Neuronal stem cell (in vitro differentiated cells): Measurements from ENCODE around the gene MYL10.

Experiments
- DNase-seq: peaks from one replicate; pipeline ENCODE4 v3.0.0-alpha.2; 2013; ENCODE audit warnings: low spot score
- H2AFZ ChIP-seq: one replicate; pipeline ENCODE4 v1.6.1; 2013; ENCODE audit warnings: mild to moderate bottlenecking, low read length, inconsistent platforms
- H2AK5ac ChIP-seq: 2 replicates; pipeline ENCODE4 v1.6.1; 2013; ENCODE audit warnings: low read depth, mild to moderate bottlenecking, inconsistent platforms, low read length, moderate library complexity, mixed read lengths
- H2BK120ac ChIP-seq: 2 replicates; pipeline ENCODE4 v1.6.1; 2013; ENCODE audit warnings: low read depth, mild to moderate bottlenecking, inconsistent platforms, low read length, moderate library complexity, mixed read lengths
- H2BK12ac ChIP-seq: one replicate; pipeline ENCODE4 v1.6.1; 2013; ENCODE audit warnings: low read length, inconsistent platforms
- H2BK15ac ChIP-seq: 2 replicates; pipeline ENCODE4 v1.6.1; 2013; ENCODE audit warnings: mild to moderate bottlenecking, low read length, inconsistent platforms, mixed read lengths
- H2BK5ac ChIP-seq: one replicate; pipeline ENCODE4 v1.6.1; 2013; ENCODE audit warnings: inconsistent platforms, mild to moderate bottlenecking, low read length, moderate library complexity
- H3K14ac ChIP-seq: one replicate; pipeline ENCODE4 v1.6.1; 2013; ENCODE audit warnings: low read length, inconsistent platforms
- H3K18ac ChIP-seq: 2 replicates; pipeline ENCODE4 v1.6.1; 2013; ENCODE audit warnings: low read length, inconsistent platforms
- H3K23ac ChIP-seq: 2 replicates; pipeline ENCODE4 v1.6.1; 2013; ENCODE audit warnings: low read depth, mild to moderate bottlenecking, mixed read lengths, low read length, inconsistent platforms; ENCODE audit not compliant: poor library complexity
- H3K27ac ChIP-seq: replicated peaks from 3 replicates; pipeline ENCODE4 v1.5.1; 2013; ENCODE audit warnings: low read length, inconsistent platforms
- H3K27me3 ChIP-seq, 3 experiments: 2 replicates each; pipeline ENCODE4 v1.6.1; 2013; ENCODE audit warnings: low read length in 3 of 3, mild to moderate bottlenecking in 2 of 3, inconsistent platforms in 1 of 3, low read depth in 1 of 3, mixed read lengths in 1 of 3, moderate library complexity in 1 of 3; ENCODE audit not compliant: control insufficient read depth in 3 of 3, insufficient read depth in 3 of 3
- H3K36me3 ChIP-seq, 2 donors: replicated peaks in 1 of 2; 2 replicates each; pipeline ENCODE4 v1.6.1; 2013; ENCODE audit warnings: low read length in 2 of 2; ENCODE audit not compliant: control insufficient read depth in 2 of 2, insufficient read depth in 2 of 2
- H3K4ac ChIP-seq: 2 replicates; pipeline ENCODE4 v1.6.1; 2013; ENCODE audit warnings: inconsistent platforms, mild to moderate bottlenecking, low read length, moderate library complexity
- H3K4me1 ChIP-seq, 2 donors: 1 replicate in 1 of 2; 2 replicates in 1 of 2; pipeline ENCODE4 v1.6.1; 2013; ENCODE audit warnings: low read length in 2 of 2, low read depth in 1 of 2; ENCODE audit not compliant: control insufficient read depth in 2 of 2, insufficient read depth in 1 of 2
- H3K4me2 ChIP-seq: one replicate; pipeline ENCODE4 v1.6.1; 2013; ENCODE audit warnings: mild to moderate bottlenecking, low read length, inconsistent platforms; ENCODE audit not compliant: insufficient read depth, poor library complexity, severe bottlenecking
- H3K4me3 ChIP-seq, 2 donors: 2 replicates each; pipeline ENCODE4 v1.5.1; 2013; ENCODE audit warnings: low read length in 2 of 2, mild to moderate bottlenecking in 2 of 2, inconsistent platforms in 1 of 2, moderate library complexity in 1 of 2
- H3K79me1 ChIP-seq: one replicate; pipeline ENCODE4 v1.6.1; 2013; ENCODE audit warnings: low read depth, mild to moderate bottlenecking, inconsistent platforms, low read length, moderate library complexity
- H3K9ac ChIP-seq: one replicate; pipeline ENCODE4 v1.6.1; 2013; ENCODE audit warnings: mild to moderate bottlenecking, low read depth, low read length, inconsistent platforms; ENCODE audit not compliant: poor library complexity
- H3K9me3 ChIP-seq, 2 donors: replicated peaks in 1 of 2; 2 replicates each; pipeline versions ENCODE3 to v1.6.1; 2013; ENCODE audit warnings: low read length in 2 of 2, mild to moderate bottlenecking in 2 of 2, inconsistent platforms in 1 of 2, low read depth in 1 of 2, mixed read lengths in 1 of 2, moderate library complexity in 1 of 2; ENCODE audit not compliant: control insufficient read depth in 2 of 2, insufficient read depth in 1 of 2
- H4K8ac ChIP-seq: one replicate; pipeline ENCODE4 v1.6.1; 2013; ENCODE audit warnings: low read depth, mild to moderate bottlenecking, inconsistent platforms, low read length, moderate library complexity
- H4K91ac ChIP-seq: one replicate; pipeline ENCODE4 v1.6.1; 2013; ENCODE audit warnings: low read length, low read depth, mild to moderate bottlenecking, inconsistent platforms; ENCODE audit not compliant: poor library complexity
- WGBS, 2 donors: extraction: QIAGEN DNeasy Blood & Tissue Kit; methylation state at CpG; one replicate each; pipeline ENCODE4 v1.1.7; 2013; ENCODE audit warnings: missing lambda C conversion rate in 2 of 2, mixed read lengths in 1 of 2; ENCODE audit not compliant: insufficient read length in 2 of 2, insufficient replicate concordance in 1 of 2; ENCODE audit errors: extremely low coverage in 2 of 2; 5-methylcytosine and 5-hydroxymethylcytosine counted together

MYL10 gene

GRCh38 chr7:101582971-101583370 lies 46.1 kb downstream of the MYL10 start:
- Histone ChIP-seq H3K27me3 (no peaks in the 10 kb centered on the region), H3K14ac (no peak overlapping the region), H2BK12ac (no peak overlapping the region), H3K36me3 (no peaks in the 10 kb centered on the region), H4K91ac (no peak overlapping the region), H3K4me1 (peaks cover 0 to 2% of the 10 kb centered on the region in 2 donors), H2BK15ac (no peak overlapping the region), H3K79me1 (no peaks in the 10 kb centered on the region), H3K9ac (no peak overlapping the region), H3K18ac (no peak overlapping the region), H2BK120ac (no peak overlapping the region), H2AFZ (peak overlapping the region; percentile 4), H3K4me2 (no peak overlapping the region), H3K4ac (no peak overlapping the region), H2AK5ac (no peak overlapping the region), H3K4me3 (no peak overlapping the region), H2BK5ac (no peak overlapping the region), H3K27ac (no peak overlapping the region), H4K8ac (no peak overlapping the region), H3K9me3 (no peaks in the 10 kb centered on the region), H3K23ac (no peak overlapping the region)
- WGBS, 2 donors: no CpG with 5 or more reads among the region's 3 CpGs
- DNase-seq: no peak

- no peak overlapping the region for H3K18ac ChIP-seq
- H3K27ac ChIP-seq: no peak overlapping the region
- no peak overlapping the region for H3K14ac ChIP-seq
- H3K36me3 ChIP-seq: no peaks in the 10 kb centered on the region
- no peak overlapping the region for H2BK120ac ChIP-seq
- peaks cover 0 to 5% of the 10 kb centered on the region in 2 donors for H3K9me3 ChIP-seq
- H3K9ac ChIP-seq: no peak overlapping the region
- H3K4me2 ChIP-seq: no peak overlapping the region
- no peak overlapping the region for H2BK15ac ChIP-seq
- no peak overlapping the region for H2BK5ac ChIP-seq
- no peak overlapping the region for H3K4ac ChIP-seq
- H2AFZ ChIP-seq: no peak overlapping the region
- no peak overlapping the region for H2AK5ac ChIP-seq
- DNase-seq: no peak
- no peak overlapping the region for H3K23ac ChIP-seq
- H3K4me3 ChIP-seq: no peak overlapping the region
- H4K91ac ChIP-seq: no peak overlapping the region
- no peaks in the 10 kb centered on the region for H3K79me1 ChIP-seq
- H3K4me1 ChIP-seq: peaks cover 0 to 2% of the 10 kb centered on the region in 2 donors
- WGBS, 2 donors: no CpG with 5 or more reads among the region's 10 CpGs
- no peak overlapping the region for H4K8ac ChIP-seq
- H3K27me3 ChIP-seq: no peaks in the 10 kb centered on the region
- H2BK12ac ChIP-seq: no peak overlapping the region
Observed at GRCh38 chr7:101581891-101582290, 47.2 kb downstream of the MYL10 start.

DNA sequence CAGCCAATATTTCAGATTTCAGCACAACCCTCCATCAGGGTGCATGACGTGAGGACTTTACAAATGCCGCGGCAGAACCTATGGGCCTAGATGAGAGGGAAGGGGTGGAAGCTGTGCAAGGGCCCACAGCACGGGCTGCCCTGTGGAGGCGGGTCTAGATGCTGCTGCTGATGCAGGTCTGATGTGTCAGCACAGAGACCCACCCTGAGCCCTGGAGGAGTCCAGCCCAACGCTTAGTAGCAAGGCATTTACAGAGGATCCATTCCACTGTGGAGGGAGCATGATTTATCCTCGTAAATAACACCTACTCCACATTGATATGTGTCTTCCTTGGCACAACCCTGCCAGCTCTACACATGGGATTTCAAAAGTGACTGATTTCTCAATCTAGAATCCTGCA lies 48.5 kb downstream of the MYL10 start:
- Histone ChIP-seq H3K36me3 (no peaks in the 10 kb centered on the region), H2AFZ (no peak overlapping the region), H4K91ac (no peak overlapping the region), H2BK12ac (no peak overlapping the region), H3K4me3 (no peak overlapping the region), H3K4ac (peak overlapping the region; percentile 18), H3K18ac (no peak overlapping the region), H2BK5ac (no peak overlapping the region), H3K9ac (no peak overlapping the region), H2AK5ac (no peak overlapping the region), H4K8ac (no peak overlapping the region), H3K4me2 (no peak overlapping the region), H3K9me3 (peaks cover 2 to 11% of the 10 kb centered on the region in 2 donors), H2BK15ac (no peak overlapping the region), H3K4me1 (no peaks in the 10 kb centered on the region), H3K79me1 (no peaks in the 10 kb centered on the region), H3K14ac (no peak overlapping the region), H2BK120ac (no peak overlapping the region), H3K27ac (no peak overlapping the region), H3K27me3 (no peaks in the 10 kb centered on the region), H3K23ac (no peak overlapping the region)
- no CpG with 5 or more reads among the region's 7 CpGs for WGBS, 2 donors
- DNase-seq: no peak

DNA sequence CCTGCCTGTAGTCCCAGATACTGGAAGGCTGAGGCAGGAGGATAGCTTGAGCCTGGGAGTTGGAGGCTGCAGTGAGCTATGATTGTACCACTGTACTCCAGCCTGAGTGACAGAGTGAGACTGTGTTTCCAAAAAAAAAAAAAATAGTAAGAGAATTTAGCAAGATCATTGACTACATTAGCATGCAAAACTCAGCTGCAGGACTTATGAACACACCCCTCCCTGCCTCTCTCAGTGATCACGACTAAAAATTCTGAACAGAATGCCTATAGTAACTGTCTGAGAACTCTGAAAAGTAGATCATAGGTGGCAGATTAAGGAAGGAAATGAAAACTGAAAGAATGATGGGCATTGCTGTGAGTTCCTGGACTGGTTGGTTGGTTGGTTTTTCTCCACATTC lies 50.5 kb downstream of the MYL10 start:
- DNase-seq: no peak
- Histone ChIP-seq H2BK12ac (no peak overlapping the region), H3K27ac (no peak overlapping the region), H3K79me1 (no peaks in the 10 kb centered on the region), H3K14ac (no peak overlapping the region), H3K4me1 (peaks cover 0 to 1% of the 10 kb centered on the region in 2 donors), H4K8ac (no peak overlapping the region), H3K4ac (no peak overlapping the region), H3K27me3 (no peaks in the 10 kb centered on the region), H4K91ac (no peak overlapping the region), H3K4me2 (no peak overlapping the region), H2BK120ac (no peak overlapping the region), H2BK15ac (no peak overlapping the region), H3K9ac (no peak overlapping the region), H2BK5ac (no peak overlapping the region), H3K9me3 (peaks cover 2 to 11% of the 10 kb centered on the region in 2 donors), H3K23ac (no peak overlapping the region), H3K18ac (no peak overlapping the region), H2AFZ (no peak overlapping the region), H2AK5ac (no peak overlapping the region), H3K4me3 (no peak overlapping the region), H3K36me3 (no peaks in the 10 kb centered on the region)
- WGBS, 2 donors: no CpG with 5 or more reads among the region's 1 CpG
